ENCODE results near the gene PAQR8. TPM values are rescaled to one million over a fixed set of nuclear protein-coding genes. Genes with fewer than 3 reads are reported as not detected.
"Not testable (repeated sequence)": the region's sequence is repeated elsewhere in the genome, so short reads cannot be mapped to it uniquely, and the experiment has no call there.

Gene PAQR8
- total RNA-seq, 2 experiments from 2014 or later = 23.0 to 25.7 TPM

DNA sequence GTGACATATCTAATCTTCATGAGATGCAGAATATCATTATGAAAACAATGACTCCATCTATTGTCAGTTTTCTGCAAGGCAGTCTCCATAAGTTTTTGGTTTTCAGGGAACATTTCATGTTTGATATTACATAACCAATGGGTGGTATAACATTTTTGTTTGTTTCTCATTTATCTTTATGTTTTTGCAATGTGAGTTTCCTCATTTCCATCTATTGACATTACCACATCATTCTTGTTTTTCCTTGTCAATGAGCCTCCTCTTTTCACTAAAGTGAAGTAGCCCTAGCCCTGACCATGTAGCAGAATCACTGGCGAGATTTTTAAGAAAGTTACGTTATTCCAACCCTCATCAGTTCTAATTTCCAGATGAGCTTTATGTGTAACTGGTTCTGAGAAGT lies 62.6 kb downstream of the PAQR8 start:
- Mint-ChIP-seq H3K27me3 (ENCODE audit: low read depth) (no peaks in the 10 kb centered on the region), H3K9me3 (ENCODE audit: insufficient read depth) (no peaks in the 10 kb centered on the region), H3K4me3 (no peak overlapping the region), H3K27ac (no peak overlapping the region), H3K4me1 (ENCODE audit: low read depth) (peaks cover 2% of the 10 kb centered on the region), H3K36me3 (ENCODE audit: low read depth) (no peaks in the 10 kb centered on the region)
- ATAC-seq (no peak), DNase-seq (no peak)
- ChIA-PET CTCF (interaction anchor here (1.2 kb wide), 1 partner anchor 174 kb away, joined by 4 read pairs; no protein-coding TSS in a partner anchor), POLR2A (no interaction called here)

- no peak overlapping the region for H3K4me3 Mint-ChIP-seq
- POLR2A ChIA-PET = no interaction called here
- H3K27ac Mint-ChIP-seq = no peak overlapping the region
- CTCF ChIA-PET = no interaction called here
- H3K36me3 Mint-ChIP-seq (ENCODE audit: low read depth) = no peaks in the 10 kb centered on the region
- no peaks in the 10 kb centered on the region for H3K27me3 Mint-ChIP-seq (ENCODE audit: low read depth)
- no peak for DNase-seq
- no peak for ATAC-seq
- no peaks in the 10 kb centered on the region for H3K9me3 Mint-ChIP-seq (ENCODE audit: insufficient read depth)
- no peaks in the 10 kb centered on the region for H3K4me1 Mint-ChIP-seq (ENCODE audit: low read depth)
Measured at GRCh38 chr6:52426667-52427066, 64.7 kb downstream of the PAQR8 start.

DNA sequence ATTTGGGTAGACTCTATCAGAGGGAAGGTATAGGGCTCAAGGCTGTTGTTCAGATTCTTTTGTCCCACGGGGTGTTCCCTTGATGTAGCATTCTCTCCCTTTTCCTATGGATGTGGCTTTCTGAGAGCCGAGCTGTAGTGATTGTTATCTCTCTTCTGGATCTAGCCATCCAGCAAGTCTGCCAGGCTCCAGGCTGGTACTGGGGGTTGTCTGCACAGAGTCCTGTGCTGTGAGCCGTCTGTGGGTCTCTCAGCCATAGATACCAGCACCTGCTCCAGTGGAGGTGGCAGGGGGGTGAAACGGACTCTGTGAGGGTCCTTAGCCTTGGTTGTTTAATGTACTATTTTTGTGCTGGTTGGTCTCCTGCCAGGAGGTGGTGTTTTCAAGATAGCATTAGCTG lies 71.3 kb downstream of the PAQR8 start:
- H3K4me3 Mint-ChIP-seq; H3K9me3 Mint-ChIP-seq (ENCODE audit: insufficient read depth); H3K27ac Mint-ChIP-seq; CTCF ChIA-PET; H3K36me3 Mint-ChIP-seq (ENCODE audit: low read depth); H3K4me1 Mint-ChIP-seq (ENCODE audit: low read depth); H3K27me3 Mint-ChIP-seq (ENCODE audit: low read depth); ATAC-seq; DNase-seq; POLR2A ChIA-PET: not testable (repeated sequence)

DNA sequence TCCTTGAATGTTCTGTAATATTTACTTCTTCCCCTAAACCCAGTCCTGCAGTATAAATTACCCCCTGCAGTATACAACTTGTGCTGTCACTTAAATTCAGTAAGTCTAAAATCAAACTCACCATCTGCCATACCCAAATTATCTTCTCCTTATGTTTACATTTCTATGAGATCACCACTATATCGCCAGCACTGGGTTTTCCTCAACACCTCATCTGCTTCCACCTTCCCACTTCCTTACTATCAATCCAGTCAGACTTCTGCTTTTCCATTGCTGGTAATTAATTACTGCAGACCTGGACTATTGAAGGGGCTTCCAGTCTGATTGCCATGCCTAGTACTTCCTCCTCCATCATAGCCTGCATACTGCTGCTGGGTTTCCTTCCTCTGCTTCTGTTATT lies 73.4 kb downstream of the PAQR8 start:
- H3K27me3 Mint-ChIP-seq (ENCODE audit: low read depth) = no peaks in the 10 kb centered on the region
- no peaks in the 10 kb centered on the region for H3K9me3 Mint-ChIP-seq (ENCODE audit: insufficient read depth)
- ChIA-PET CTCF (no interaction called here), POLR2A (no interaction called here)
- DNase-seq = no peak
- H3K4me3 Mint-ChIP-seq = no peak overlapping the region
- no peaks in the 10 kb centered on the region for H3K4me1 Mint-ChIP-seq (ENCODE audit: low read depth)
- H3K27ac Mint-ChIP-seq = no peak overlapping the region
- ATAC-seq = no peak
- no peaks in the 10 kb centered on the region for H3K36me3 Mint-ChIP-seq (ENCODE audit: low read depth)

DNA sequence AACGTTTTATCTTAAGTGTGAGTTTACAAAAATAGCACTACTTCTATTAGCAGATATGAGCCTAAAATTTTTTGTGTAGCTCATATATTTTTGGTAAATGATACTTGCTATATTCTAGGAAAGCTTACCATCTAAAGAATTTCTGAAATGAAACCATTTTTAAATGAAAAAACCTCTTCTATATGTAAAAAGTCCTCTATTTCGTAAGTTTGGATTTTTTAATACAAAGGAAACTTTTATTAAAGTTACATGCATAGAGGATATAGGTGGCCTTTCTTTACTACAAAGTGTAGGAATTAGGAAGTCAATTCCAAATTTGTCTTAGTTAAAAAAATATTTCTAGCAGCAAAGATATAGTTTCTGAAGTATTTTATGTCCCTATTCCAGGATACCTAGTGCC lies 77.0 kb downstream of the PAQR8 start:
- Mint-ChIP-seq H3K4me1 (ENCODE audit: low read depth) (no peaks in the 10 kb centered on the region), H3K4me3 (no peak overlapping the region), H3K27ac (no peak overlapping the region), H3K36me3 (ENCODE audit: low read depth) (no peaks in the 10 kb centered on the region), H3K9me3 (ENCODE audit: insufficient read depth) (no peaks in the 10 kb centered on the region), H3K27me3 (ENCODE audit: low read depth) (no peaks in the 10 kb centered on the region)
- no peak for ATAC-seq
- ChIA-PET POLR2A (no interaction called here), CTCF (no interaction called here)
- DNase-seq = no peak

DNA sequence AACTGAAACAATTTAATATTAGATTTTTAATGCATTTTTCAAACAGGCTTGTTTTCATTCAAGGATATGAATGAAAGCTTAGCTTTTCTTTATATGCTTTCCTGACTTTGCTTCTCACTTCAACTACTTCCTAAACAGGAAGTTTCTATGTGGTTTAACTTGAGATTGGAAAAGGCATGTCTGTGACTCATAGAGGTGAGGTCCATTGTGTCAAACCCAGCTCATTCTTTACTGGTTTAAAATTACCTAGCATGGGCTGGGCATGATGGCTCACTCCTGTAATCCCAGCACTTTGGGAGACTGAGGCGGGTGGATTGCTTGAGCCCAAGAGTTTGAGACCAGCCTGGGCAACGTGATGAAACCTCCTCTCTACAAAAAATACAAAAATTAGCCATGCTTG lies 92.6 kb downstream of the PAQR8 start:
- peaks cover 11% of the 10 kb centered on the region for H3K9me3 Mint-ChIP-seq (ENCODE audit: insufficient read depth)
- H3K36me3 Mint-ChIP-seq (ENCODE audit: low read depth) = peaks cover 2% of the 10 kb centered on the region
- ATAC-seq (no peak), DNase-seq (no peak)
- no peak overlapping the region for H3K27ac Mint-ChIP-seq
- POLR2A ChIA-PET = no interaction called here
- H3K4me3 Mint-ChIP-seq = no peak overlapping the region
- CTCF ChIA-PET = no interaction called here
- H3K27me3 Mint-ChIP-seq (ENCODE audit: low read depth) = no peaks in the 10 kb centered on the region
- no peaks in the 10 kb centered on the region for H3K4me1 Mint-ChIP-seq (ENCODE audit: low read depth)

- H3K27ac Mint-ChIP-seq = no peak overlapping the region
- POLR2A ChIA-PET = no interaction called here
- no peak overlapping the region for H3K4me3 Mint-ChIP-seq
- ATAC-seq (no peak), DNase-seq (no peak)
- no peaks in the 10 kb centered on the region for H3K27me3 Mint-ChIP-seq (ENCODE audit: low read depth)
- no peaks in the 10 kb centered on the region for H3K4me1 Mint-ChIP-seq (ENCODE audit: low read depth)
- H3K36me3 Mint-ChIP-seq (ENCODE audit: low read depth) = no peaks in the 10 kb centered on the region
- H3K9me3 Mint-ChIP-seq (ENCODE audit: insufficient read depth) = no peaks in the 10 kb centered on the region
- CTCF ChIA-PET = no interaction called here
Measured at GRCh38 chr6:52457096-52457495, 95.1 kb downstream of the PAQR8 start.

Other genes starting within 250 kb of the PAQR8 start
- not detected for gene IL17A, start 175.8 kb upstream of the PAQR8 start, total RNA-seq
- not detected for gene IL17F, start 117.7 kb upstream of the PAQR8 start, total RNA-seq
- gene MCM3, start 77.4 kb upstream of the PAQR8 start, total RNA-seq = 100 to 1,000 TPM; 217 to 220 TPM
- 1 to 10 TPM; 1.4 to 2.5 TPM for gene EFHC1, start 58.2 kb downstream of the PAQR8 start, total RNA-seq
- gene TRAM2, start 214.9 kb downstream of the PAQR8 start, total RNA-seq = 1 to 10 TPM; 1.4 TPM

Data from activated CD8-positive, alpha-beta T cell treated with anti-CD3 and anti-CD28 coated beads, Interleukin-2, amount 10 ng/mL, durations not matched to agents 7 days and 5 days (primary cell).